Body of pancreas (tissue), 4 donors: ENCODE data around the gene HSPG2. TPM values are rescaled to one million over a fixed set of nuclear protein-coding genes. Genes with fewer than 3 reads are reported as not detected.

Experiments
- ATAC-seq: fragments of 150-250 bp; one replicate; pipeline ENCODE4 v1.9.1; 2016
- DNase-seq, 4 donors: peaks; one replicate each; pipeline ENCODE4 v3.0.0-alpha.2; 2019
- H3K27ac ChIP-seq, 4 donors: fragments of 200-600 bp; sonication (generic); 1 replicate in 3 of 4; 2 replicates in 1 of 4; pipeline versions ENCODE4 v1.5.1 to v1.6.1; 2016 to 2019; ENCODE audit warnings: mild to moderate bottlenecking in 1 of 4, mixed read lengths in 1 of 4, moderate library complexity in 1 of 4
- H3K27me3 ChIP-seq, 2 donors: fragments of 200-600 bp; sonication (generic); one replicate each; pipeline ENCODE4 v1.6.0; 2016; ENCODE audit warnings: mild to moderate bottlenecking in 1 of 2
- H3K36me3 ChIP-seq, 2 donors: fragments of 200-600 bp; sonication (generic); replicated peaks in 1 of 2; 2 replicates each; pipeline ENCODE4 v1.5.1; 2016; ENCODE audit warnings: low read depth in 2 of 2; ENCODE audit not compliant: insufficient read depth in 1 of 2
- H3K4me1 ChIP-seq: fragments of 200-600 bp; sonication (generic); one replicate; pipeline ENCODE4 v1.6.0; 2016
- H3K4me3 ChIP-seq, 2 donors: fragments of 200-600 bp; sonication (generic); 1 replicate in 1 of 2; 2 replicates in 1 of 2; pipeline ENCODE4 v1.5.1; 2016 to 2019
- H3K9me3 ChIP-seq, 3 donors: fragments of 200-600 bp; sonication (generic); 1 replicate in 2 of 3; 2 replicates in 1 of 3; pipeline ENCODE4 v1.5.1; 2016
- POLR2A ChIP-seq, 3 donors: fragments of 450-650 bp; IDR thresholded peaks; one replicate each; pipeline ENCODE4 v1.6.1; 2016; ENCODE audit warnings: antibody characterized with exemption in 3 of 3, mild to moderate bottlenecking in 2 of 3
- WGBS, 2 donors: methylation state at CpG; one replicate each; pipeline ENCODE4 v1.1.5; 2017; 5-methylcytosine and 5-hydroxymethylcytosine counted together
- intact Hi-C: fragments of 100-400 bp; cut with DNase I; formaldehyde crosslinking; loops from one replicate; pipeline ENCODE4 v1.15.1; 2023
- total RNA-seq, 2 donors: library from RNA; depleted of rRNA; stranded (reverse); fragments of >200 nt; gene quantifications; one replicate each; pipeline ENCODE4 v1.1.0, GENCODE V29; 2016
- TF ChIP-seq, protein P1 (sequence below), 7 experiments: fragments of 450-650 bp in 4 of 7; fragments of 200-600 bp in 3 of 7; sonication (generic) in 3 of 7; IDR thresholded peaks; one replicate each; pipeline ENCODE4 v1.5.1; 2016 to 2019; ENCODE audit warnings: antibody characterized with exemption in 7 of 7

The HSPG2 gene
- total RNA-seq, 2 donors from 2014 or later: 87.7 to 179 TPM

DNA sequence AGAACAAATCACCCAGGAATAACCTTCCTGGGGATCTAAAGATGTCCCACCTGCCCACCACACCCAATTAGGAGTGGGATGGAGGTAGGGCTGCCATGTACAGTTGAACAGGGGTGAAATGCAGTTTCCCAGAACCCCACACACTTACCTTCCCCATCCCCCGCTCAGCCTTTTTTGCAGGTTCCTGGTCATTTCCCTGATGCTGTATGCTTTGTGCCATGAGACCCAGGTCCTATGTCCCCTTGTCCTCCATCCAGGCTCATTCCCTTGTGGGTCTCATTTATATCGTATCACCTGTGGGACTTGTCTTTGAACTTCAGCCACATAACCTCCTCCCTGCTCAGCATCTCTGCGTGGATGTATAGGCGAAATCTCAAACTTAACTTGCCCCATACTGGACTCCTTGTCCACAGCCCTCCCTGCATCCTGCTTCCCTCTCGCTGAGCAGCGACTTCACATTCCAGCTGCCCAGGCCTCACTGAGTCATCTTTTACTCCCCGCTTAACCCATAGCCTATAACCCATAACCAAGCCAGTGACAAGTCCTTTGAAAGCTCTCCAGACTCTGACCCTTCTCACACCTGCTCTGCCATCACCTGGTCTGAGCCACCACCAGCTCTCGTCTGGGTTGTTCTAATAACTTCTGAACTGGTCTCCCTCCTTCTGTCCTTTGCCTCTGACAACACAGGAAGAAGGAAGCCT lies 120.4 kb downstream of the HSPG2 start:
- 85 to 86% methylated on average over 8 of the region's 8 CpGs for WGBS, 2 donors

DNA sequence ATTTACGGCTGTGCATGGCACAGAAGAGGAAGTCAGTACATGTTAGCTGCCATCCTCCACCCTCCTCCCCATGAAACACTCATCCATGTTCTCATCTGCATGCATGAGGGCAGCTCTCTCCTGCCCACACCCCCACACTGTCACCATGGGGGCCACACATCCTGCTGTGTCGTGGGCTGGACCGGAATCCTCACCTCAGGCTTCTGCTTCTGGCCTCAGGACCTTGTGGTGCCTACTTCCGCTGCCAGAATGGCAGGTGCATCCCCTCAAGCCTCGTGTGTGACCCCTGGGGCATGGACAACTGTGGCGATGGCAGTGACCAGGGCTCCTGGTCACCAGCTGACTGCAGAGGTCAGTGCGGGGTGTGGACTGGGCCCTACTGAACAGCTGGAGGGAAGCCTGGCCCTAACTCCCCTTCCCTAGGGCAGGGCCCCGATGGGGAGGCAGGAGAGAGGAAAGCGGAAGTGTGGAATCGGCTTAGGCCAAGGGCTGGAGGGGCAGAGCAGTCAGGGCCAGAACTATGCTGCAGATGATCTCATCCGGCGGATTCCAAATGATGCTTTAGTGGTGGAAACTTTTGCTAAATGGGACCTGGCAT lies 121.3 kb downstream of the HSPG2 start:
- Histone ChIP-seq H3K27ac (no peak overlapping the region), H3K27me3 (no peaks in the 10 kb centered on the region), H3K9me3 (no peaks in the 10 kb centered on the region), H3K36me3 (no peaks in the 10 kb centered on the region), H3K4me3 (no peak overlapping the region), H3K4me1 (peaks cover 22% of the 10 kb centered on the region)
- ATAC-seq: no peak
- intact Hi-C loops: no loop called here
- WGBS, 2 donors: 76 to 90% methylated on average over 6 to 12 of the region's 12 CpGs
- DNase-seq: no peak
- TF ChIP-seq, protein P1, sequence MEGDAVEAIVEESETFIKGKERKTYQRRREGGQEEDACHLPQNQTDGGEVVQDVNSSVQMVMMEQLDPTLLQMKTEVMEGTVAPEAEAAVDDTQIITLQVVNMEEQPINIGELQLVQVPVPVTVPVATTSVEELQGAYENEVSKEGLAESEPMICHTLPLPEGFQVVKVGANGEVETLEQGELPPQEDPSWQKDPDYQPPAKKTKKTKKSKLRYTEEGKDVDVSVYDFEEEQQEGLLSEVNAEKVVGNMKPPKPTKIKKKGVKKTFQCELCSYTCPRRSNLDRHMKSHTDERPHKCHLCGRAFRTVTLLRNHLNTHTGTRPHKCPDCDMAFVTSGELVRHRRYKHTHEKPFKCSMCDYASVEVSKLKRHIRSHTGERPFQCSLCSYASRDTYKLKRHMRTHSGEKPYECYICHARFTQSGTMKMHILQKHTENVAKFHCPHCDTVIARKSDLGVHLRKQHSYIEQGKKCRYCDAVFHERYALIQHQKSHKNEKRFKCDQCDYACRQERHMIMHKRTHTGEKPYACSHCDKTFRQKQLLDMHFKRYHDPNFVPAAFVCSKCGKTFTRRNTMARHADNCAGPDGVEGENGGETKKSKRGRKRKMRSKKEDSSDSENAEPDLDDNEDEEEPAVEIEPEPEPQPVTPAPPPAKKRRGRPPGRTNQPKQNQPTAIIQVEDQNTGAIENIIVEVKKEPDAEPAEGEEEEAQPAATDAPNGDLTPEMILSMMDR (IDR thresholded peaks at IDR 0.05): no peak
- no peak for TF ChIP-seq POLR2A (IDR thresholded peaks at IDR 0.05)

More for the DNA sequence above, 120.4 kb downstream of the HSPG2 start:
- no peak overlapping the region for H3K4me3 ChIP-seq
- H3K27me3 ChIP-seq: no peaks in the 10 kb centered on the region
- TF ChIP-seq, protein P1 (IDR thresholded peaks at IDR 0.05): no peak
- no peak for TF ChIP-seq POLR2A (IDR thresholded peaks at IDR 0.05)
- no peaks in the 10 kb centered on the region for H3K9me3 ChIP-seq
- no peaks in the 10 kb centered on the region for H3K36me3 ChIP-seq
- intact Hi-C loops: no loop called here
- H3K4me1 ChIP-seq: peaks cover 13% of the 10 kb centered on the region
- ATAC-seq: no peak
- no peak for DNase-seq
- H3K27ac ChIP-seq: no peak overlapping the region

DNA sequence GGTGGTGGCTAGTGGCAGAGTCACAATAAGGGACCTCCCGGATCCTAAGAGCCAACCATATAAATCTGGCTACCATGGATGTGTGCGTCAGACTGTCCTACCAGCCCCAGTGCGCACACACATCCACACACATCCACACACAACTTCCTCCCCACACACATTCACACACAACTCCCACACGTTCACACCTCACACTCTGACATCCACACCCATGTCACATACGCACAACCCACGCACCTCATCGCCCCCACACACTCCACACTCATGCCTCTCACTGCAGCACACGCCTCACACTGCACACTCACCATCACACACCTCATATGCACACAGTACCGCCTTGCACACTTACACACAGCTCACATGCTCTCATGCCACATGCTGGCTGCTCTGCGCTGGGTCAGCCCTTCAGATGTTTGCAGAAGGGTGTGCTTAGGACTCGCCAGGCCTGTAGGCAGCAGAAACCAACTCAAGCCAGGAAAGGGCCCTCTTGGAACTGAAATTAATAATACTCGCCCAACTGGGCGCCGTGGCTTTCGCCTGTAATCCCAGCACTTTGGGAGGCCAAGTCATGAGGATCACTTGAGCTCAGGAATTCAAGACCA lies 122.0 kb downstream of the HSPG2 start:
- TF ChIP-seq, protein P1 (IDR thresholded peaks at IDR 0.05): no peak
- no peak for TF ChIP-seq POLR2A (IDR thresholded peaks at IDR 0.05)
- H3K4me3 ChIP-seq: no peak overlapping the region
- 93 to 95% methylated on average over 15 of the region's 15 CpGs for WGBS, 2 donors
- no peak overlapping the region for H3K27ac ChIP-seq
- no peaks in the 10 kb centered on the region for H3K36me3 ChIP-seq
- ATAC-seq (no peak), DNase-seq (no peak)
- H3K27me3 ChIP-seq: no peaks in the 10 kb centered on the region
- H3K9me3 ChIP-seq: no peaks in the 10 kb centered on the region
- peaks cover 22% of the 10 kb centered on the region for H3K4me1 ChIP-seq
- intact Hi-C loops: no loop called here

DNA sequence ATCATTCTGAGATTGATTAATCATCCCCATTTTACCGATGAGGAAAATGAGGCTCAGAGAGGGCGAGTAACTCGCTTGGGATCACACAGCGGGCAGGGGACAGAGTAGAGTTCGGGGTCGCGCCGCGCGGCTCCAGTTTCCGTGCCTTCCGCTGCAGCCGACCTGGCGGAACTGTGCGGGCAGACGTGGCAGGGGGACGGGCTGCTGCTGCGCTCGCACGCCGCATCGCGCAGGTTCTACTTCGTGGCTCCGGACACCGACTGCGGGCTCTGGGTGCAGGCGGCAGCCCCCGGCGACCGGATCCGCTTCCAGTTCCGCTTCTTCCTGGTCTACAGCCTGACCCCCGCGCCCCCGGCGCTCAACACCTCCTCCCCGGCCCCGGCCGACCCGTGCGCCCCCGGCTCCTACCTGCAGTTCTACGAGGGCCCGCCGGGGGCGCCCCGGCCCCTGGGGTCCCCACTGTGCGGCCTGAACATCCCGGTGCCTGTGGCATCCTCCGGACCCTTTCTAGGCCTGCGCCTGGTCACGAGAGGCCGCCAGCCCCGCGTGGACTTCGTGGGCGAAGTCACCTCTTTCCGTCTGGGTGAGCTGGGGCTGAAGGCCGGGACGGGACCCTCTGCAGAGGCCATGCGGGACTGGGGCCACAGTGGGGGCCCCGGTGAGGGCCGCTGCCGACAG lies 122.7 kb downstream of the HSPG2 start:
- H3K9me3 ChIP-seq: no peaks in the 10 kb centered on the region
- intact Hi-C loops: no loop called here
- H3K36me3 ChIP-seq: no peaks in the 10 kb centered on the region
- DNase-seq: peak in 2 of 4 donors; percentile 17 to 42
- no peak overlapping the region for H3K27ac ChIP-seq
- no peak for TF ChIP-seq POLR2A (IDR thresholded peaks at IDR 0.05)
- TF ChIP-seq, protein P1 (IDR thresholded peaks at IDR 0.05): peak; percentile 47 to 80 (median 52)
- ATAC-seq: peak; percentile 54
- H3K4me3 ChIP-seq: peak overlapping the region in 1 of 2 donors; percentile 7
- peaks cover 22% of the 10 kb centered on the region for H3K4me1 ChIP-seq
- WGBS, 2 donors: 6 to 14% methylated on average over 36 to 63 of the region's 65 CpGs
- H3K27me3 ChIP-seq: no peaks in the 10 kb centered on the region
